HEK293T (cell line): ENCODE measurements around the gene RFNG.

ENCODE experiments used
- CTCF ChIA-PET: fragments of 350-600 bp; formaldehyde crosslinking; extraction: SDS; loops from one replicate; lab custom pipeline; 2021; ENCODE audit warnings: antibody characterized with exemption, inconsistent platforms; lab: Yijun Ruan, JAX
- POLR2A ChIA-PET: fragments of 350-600 bp; formaldehyde crosslinking; extraction: SDS; loops from one replicate; lab custom pipeline; 2020; ENCODE audit warnings: antibody characterized with exemption, inconsistent platforms; lab: Yijun Ruan, JAX
- DNase-seq: peaks from one replicate; pipeline ENCODE4 v3.0.0; 2012; ENCODE audit warnings: mixed read lengths; ENCODE audit errors: extremely low spot score
- ARNT ChIP-seq: fragments of 450-650 bp; IDR thresholded peaks from 2 replicates; pipeline ENCODE4 v1.6.1; 2017; ENCODE audit warnings: mild to moderate bottlenecking
- BHLHE40 ChIP-seq: fragments of 450-650 bp; IDR thresholded peaks from 2 replicates; pipeline ENCODE4 v1.6.1; 2016; ENCODE audit warnings: mild to moderate bottlenecking, moderate library complexity, borderline replicate concordance
- CTBP1 ChIP-seq: fragments of 450-650 bp; IDR thresholded peaks from 2 replicates; pipeline ENCODE4 v1.6.1; 2016; ENCODE audit warnings: borderline replicate concordance
- ELF4 ChIP-seq: fragments of 450-650 bp; IDR thresholded peaks from 2 replicates; pipeline ENCODE4 v1.6.1; 2017; ENCODE audit warnings: antibody characterized with exemption
- FOXA1 ChIP-seq: fragments of 450-650 bp; IDR thresholded peaks from 2 replicates; pipeline ENCODE4 v1.6.1; 2016; ENCODE audit warnings: mild to moderate bottlenecking
- FOXK2 ChIP-seq: fragments of 450-650 bp; IDR thresholded peaks from 2 replicates; pipeline ENCODE4 v1.6.1; 2016; ENCODE audit warnings: mild to moderate bottlenecking
- FOXM1 ChIP-seq: fragments of 450-650 bp; IDR thresholded peaks from 2 replicates; pipeline ENCODE4 v1.6.1; 2017; ENCODE audit warnings: mild to moderate bottlenecking, borderline replicate concordance
- HDGF ChIP-seq: fragments of 450-650 bp; IDR thresholded peaks from 2 replicates; pipeline ENCODE4 v1.6.1; 2017; ENCODE audit warnings: antibody characterized with exemption, borderline replicate concordance
- L3MBTL2 ChIP-seq: fragments of 450-650 bp; conservative IDR thresholded peaks from 2 replicates; pipeline ENCODE4 v1.6.1; 2016; ENCODE audit warnings: mild to moderate bottlenecking
- LEF1 ChIP-seq: fragments of 450-650 bp; IDR thresholded peaks from 2 replicates; pipeline ENCODE4 v1.6.1; 2017; ENCODE audit warnings: mild to moderate bottlenecking, borderline replicate concordance
- NFRKB ChIP-seq: fragments of 450-650 bp; IDR thresholded peaks from 2 replicates; pipeline ENCODE4 v1.6.1; 2016; ENCODE audit warnings: mild to moderate bottlenecking, moderate library complexity
- PKNOX1 ChIP-seq: fragments of 450-650 bp; IDR thresholded peaks from 2 replicates; pipeline ENCODE4 v1.6.1; 2016
- SP1 ChIP-seq: fragments of 450-650 bp; IDR thresholded peaks from 2 replicates; pipeline ENCODE4 v1.6.1; 2017
- SUZ12 ChIP-seq: fragments of 450-650 bp; IDR thresholded peaks from 2 replicates; pipeline ENCODE4 v1.6.1; 2016; ENCODE audit warnings: mild to moderate bottlenecking
- TARDBP ChIP-seq: fragments of 450-650 bp; IDR thresholded peaks from 2 replicates; pipeline ENCODE4 v1.6.1; 2016
- ZNF384 ChIP-seq: fragments of 450-650 bp; IDR thresholded peaks from 2 replicates; pipeline ENCODE4 v1.6.1; 2016

The RFNG gene

GRCh38 chr17:82052638-82053059 is 1.0 kb upstream of the RFNG start:
- no peak for DNase-seq
- TF ChIP-seq BHLHE40 (no peak), PKNOX1 (no peak), FOXA1 (no peak), NFRKB (no peak), ARNT (no peak), L3MBTL2 (no peak), ZNF384 (no peak), FOXK2 (no peak), LEF1 (no peak)
- ChIA-PET CTCF (no interaction called here), POLR2A (interaction anchor here (0.9 to 6.3 kb wide), 5 partner anchors 11 to 46 kb away, joined by 3 to 46 read pairs (median 6); partner anchors contain the start of genes CENPX, DCXR, DUS1L and FASN)

- CTCF ChIA-PET = interaction anchor here (0.5 to 1.7 kb wide), 3 partner anchors 11 to 16 kb away, joined by 3 to 5 read pairs (median 3); partner anchors contain the start of gene DCXR
- DNase-seq = no peak
- POLR2A ChIA-PET = interaction anchor here (1.8 to 6.3 kb wide), 5 partner anchors 8 to 48 kb away, joined by 4 to 46 read pairs (median 15); partner anchors contain the start of genes DCXR, DUS1L, FASN and RAC3
- TF ChIP-seq ZNF384 (no peak), L3MBTL2 (no peak), ARNT (no peak), FOXA1 (no peak), ELF4 (no peak), LEF1 (no peak), BHLHE40 (no peak), SUZ12 (no peak), NFRKB (no peak), FOXM1 (no peak), CTBP1 (no peak)
Observed at GRCh38 chr17:82050761-82051641, 610 bp downstream of the RFNG start.

- TF ChIP-seq NFRKB (no peak), ARNT (no peak), FOXM1 (no peak), ELF4 (no peak), CTBP1 (no peak), HDGF (no peak), FOXA1 (no peak), FOXK2 (no peak), L3MBTL2 (no peak), BHLHE40 (no peak)
- no peak for DNase-seq
- POLR2A ChIA-PET = interaction anchor here (1.8 to 2.7 kb wide), 4 partner anchors 8 to 48 kb away, joined by 4 to 17 read pairs (median 11); partner anchors contain the start of genes DCXR, FASN and RAC3
- CTCF ChIA-PET = interaction anchor here (0.5 to 1.7 kb wide), 4 partner anchors 10 to 89 kb away, joined by 3 to 5 read pairs (median 3); partner anchors contain the start of gene DCXR
Observed at GRCh38 chr17:82050152-82050760, 1.4 kb downstream of the RFNG start.

GRCh38 chr17:82049521-82049971 is 2.1 kb downstream of the RFNG start:
- ChIA-PET CTCF (interaction anchor here (1.7 kb wide), 1 partner anchor 12 kb away, joined by 5 read pairs; the partner anchor contains the start of gene DCXR), POLR2A (interaction anchor here (1.8 to 2.7 kb wide), 4 partner anchors 9 to 49 kb away, joined by 4 to 17 read pairs (median 11); partner anchors contain the start of genes DCXR, FASN and RAC3)
- no peak for TF ChIP-seq LEF1

GRCh38 chr17:82049106-82049505 is 2.5 kb downstream of the RFNG start:
- TF ChIP-seq TARDBP = no peak
- TF ChIP-seq CTBP1 = no peak
- no peak for TF ChIP-seq ELF4
- TF ChIP-seq HDGF = no peak
- TF ChIP-seq SUZ12 = no peak
- no peak for TF ChIP-seq L3MBTL2
- no peak for DNase-seq
- ChIA-PET CTCF (no interaction called here), POLR2A (interaction anchor here (2.4 to 2.7 kb wide), 2 partner anchors 11 to 49 kb away, joined by 7 to 17 read pairs; partner anchors contain the start of genes DCXR and FASN)

More at GRCh38 chr17:82049521-82049971, 2.1 kb downstream of the RFNG start:
- DNase-seq = no peak

GRCh38 chr17:82048571-82048971 is 3.0 kb downstream of the RFNG start:
- ChIA-PET CTCF (no interaction called here), POLR2A (interaction anchor here (2.4 to 2.7 kb wide), 2 partner anchors 11 to 50 kb away, joined by 7 to 17 read pairs; partner anchors contain the start of genes DCXR and FASN)
- TF ChIP-seq ARNT (no peak), FOXK2 (no peak), HDGF (no peak), SP1 (no peak)
- DNase-seq = no peak

GRCh38 chr17:82047914-82048570 is 3.6 kb downstream of the RFNG start:
- no peak for TF ChIP-seq FOXA1
- no peak for TF ChIP-seq L3MBTL2
- TF ChIP-seq TARDBP = no peak
- no peak for DNase-seq
- POLR2A ChIA-PET = no interaction called here
- CTCF ChIA-PET = no interaction called here
